Gastrocnemius medialis (tissue), 4 donors: ENCODE results near the gene PHF11. TPM values are rescaled to one million over a fixed set of nuclear protein-coding genes. Genes with fewer than 3 reads are reported as not detected.
A peak's percentile ranks its signal among the peaks of the same experiment; 100 is the strongest.
"Not testable (repeated sequence)": the region's sequence is repeated elsewhere in the genome, so short reads cannot be mapped to it uniquely, and the experiment has no call there.

Experiments used
- ATAC-seq, 2 donors: fragments of 150-250 bp; one replicate each; pipeline ENCODE4 v1.9.1; 2016
- DNase-seq, 2 donors: peaks; one replicate each; pipeline ENCODE4 v3.0.0-alpha.2; 2019
- H3K27ac ChIP-seq, 4 donors: fragments of 200-600 bp; sonication (generic); 1 replicate in 1 of 4; 2 replicates in 3 of 4; pipeline ENCODE4 v1.5.1; 2016 to 2018; ENCODE audit warnings: mild to moderate bottlenecking in 2 of 4, moderate library complexity in 1 of 4
- H3K27me3 ChIP-seq, 3 donors: fragments of 200-600 bp; sonication (generic) in 2 of 3; 1 replicate in 1 of 3; 2 replicates in 2 of 3; pipeline versions ENCODE4 v1.5.1 to v1.6.0; 2016 to 2019; ENCODE audit warnings: mild to moderate bottlenecking in 1 of 3, moderate library complexity in 1 of 3
- H3K36me3 ChIP-seq, 2 donors: fragments of 200-600 bp; sonication (generic) in 1 of 2; one replicate each; pipeline ENCODE4 v1.5.1; 2017 to 2018
- H3K4me1 ChIP-seq, 2 donors: fragments of 200-600 bp; sonication (generic) in 1 of 2; one replicate each; pipeline ENCODE4 v1.5.1; 2016 to 2017; ENCODE audit warnings: mild to moderate bottlenecking in 2 of 2
- H3K4me3 ChIP-seq, 4 donors: fragments of 200-600 bp; sonication (generic) in 3 of 4; 1 replicate in 1 of 4; 2 replicates in 3 of 4; pipeline ENCODE4 v1.5.1; 2016 to 2019; ENCODE audit warnings: mild to moderate bottlenecking in 2 of 4
- H3K9me3 ChIP-seq, 3 donors: fragments of 200-600 bp; sonication (generic) in 2 of 3; 1 replicate in 1 of 3; 2 replicates in 2 of 3; pipeline ENCODE4 v1.5.1; 2016 to 2019
- POLR2A ChIP-seq, 2 donors: fragments of 450-650 bp; IDR thresholded peaks; one replicate each; pipeline ENCODE4 v1.6.1; 2017; ENCODE audit warnings: antibody characterized with exemption in 2 of 2, mild to moderate bottlenecking in 2 of 2, moderate library complexity in 2 of 2
- in situ Hi-C, 4 donors: fragments of 200-750 bp; cut with MboI; loops; one replicate each; pipeline versions ENCODE4 v1.15.0 to v1.8.0; 2017; ENCODE audit warnings: low sequenced_read_pairs in 4 of 4
- intact Hi-C: fragments of 100-400 bp; cut with DNase I; formaldehyde crosslinking; loops from one replicate; pipeline ENCODE4 v1.15.1; 2023; ENCODE audit warnings: low total_unique reads
- total RNA-seq, 4 donors: library from RNA; depleted of rRNA; stranded (reverse); fragments of >200 nt; gene quantifications; one replicate each; pipeline versions ENCODE4 v1.1.0 to v1.2.3, GENCODE V29; 2016
- TF ChIP-seq, protein P1 (sequence below), 5 experiments: fragments of 450-650 bp in 3 of 5; fragments of 200-600 bp in 2 of 5; sonication (generic) in 2 of 5; IDR thresholded peaks in 4 of 5; conservative IDR thresholded peaks in 1 of 5; 1 replicate in 4 of 5; 2 replicates in 1 of 5; pipeline ENCODE4 v1.5.1; 2016 to 2019; ENCODE audit warnings: antibody characterized with exemption in 5 of 5, mild to moderate bottlenecking in 3 of 5, moderate library complexity in 3 of 5

The PHF11 gene
- total RNA-seq, 4 donors from 2014 or later: 6.5 to 17.7 (median 13.8) TPM

DNA sequence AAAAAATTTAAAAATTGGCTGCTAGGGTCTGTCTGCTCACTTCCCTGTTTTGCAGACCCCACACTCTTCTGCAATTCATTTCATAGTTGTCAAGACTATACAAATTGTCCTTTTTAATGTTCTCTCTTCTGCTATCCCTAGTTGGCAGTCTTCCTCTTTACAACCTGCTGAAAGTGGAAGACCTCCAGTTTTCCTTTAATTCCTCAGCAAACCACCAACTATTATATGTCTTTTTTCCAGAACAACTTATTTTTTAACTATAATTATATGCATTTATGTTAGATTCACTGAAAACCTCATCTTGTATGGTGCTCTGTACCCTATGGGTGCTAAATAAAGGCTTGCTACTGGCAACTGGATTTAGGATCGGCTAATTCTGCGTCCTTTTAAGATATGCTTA, 1.1 kb upstream of the PHF11 start:
- no peak for ATAC-seq
- peak overlapping the region; percentile 87 to 96 (median 88) for H3K27ac ChIP-seq
- no peaks in the 10 kb centered on the region for H3K27me3 ChIP-seq
- no peaks in the 10 kb centered on the region for H3K4me1 ChIP-seq
- intact Hi-C loops: loop anchor here (2.0 to 10.0 kb wide), 4 partner anchors 50 to 400 kb away; partner anchors contain the start of genes CAB39L and SETDB2
- in situ Hi-C loops: no loop called here
- TF ChIP-seq POLR2A (IDR thresholded peaks at IDR 0.05): no peak
- no peaks in the 10 kb centered on the region for H3K36me3 ChIP-seq
- no peaks in the 10 kb centered on the region for H3K9me3 ChIP-seq
- peak overlapping the region; percentile 65 to 85 (median 82) for H3K4me3 ChIP-seq
- no peak for DNase-seq

DNA sequence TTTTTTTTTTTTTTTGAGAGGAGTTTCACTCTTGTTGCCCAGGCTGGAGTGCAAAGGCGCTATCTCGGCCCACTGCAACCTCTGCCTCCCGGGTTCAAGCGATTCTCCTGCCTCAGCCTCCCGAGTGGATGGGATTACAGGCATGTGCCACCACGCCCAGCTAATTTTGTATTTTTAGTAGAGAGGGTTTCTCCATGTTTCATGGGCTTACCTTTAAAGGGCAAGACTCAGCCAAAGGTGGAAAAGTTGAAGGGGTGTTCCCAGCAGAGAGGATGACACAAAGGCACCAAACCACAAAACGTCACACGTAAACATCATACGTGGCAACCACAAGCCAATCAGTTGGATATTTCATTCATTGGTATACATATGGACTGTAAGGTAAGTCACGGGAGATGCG, 1.1 kb downstream of the PHF11 start:
- in situ Hi-C loops, H3K4me1 ChIP-seq, DNase-seq, H3K9me3 ChIP-seq, H3K36me3 ChIP-seq, H3K4me3 ChIP-seq, H3K27me3 ChIP-seq, ATAC-seq: not testable (repeated sequence)
- peak overlapping the region; percentile 87 to 96 (median 88) for H3K27ac ChIP-seq
- intact Hi-C loops: loop anchor here (2.0 to 10.0 kb wide), 4 partner anchors 88 to 402 kb away; partner anchors contain the start of gene RCBTB1

DNA sequence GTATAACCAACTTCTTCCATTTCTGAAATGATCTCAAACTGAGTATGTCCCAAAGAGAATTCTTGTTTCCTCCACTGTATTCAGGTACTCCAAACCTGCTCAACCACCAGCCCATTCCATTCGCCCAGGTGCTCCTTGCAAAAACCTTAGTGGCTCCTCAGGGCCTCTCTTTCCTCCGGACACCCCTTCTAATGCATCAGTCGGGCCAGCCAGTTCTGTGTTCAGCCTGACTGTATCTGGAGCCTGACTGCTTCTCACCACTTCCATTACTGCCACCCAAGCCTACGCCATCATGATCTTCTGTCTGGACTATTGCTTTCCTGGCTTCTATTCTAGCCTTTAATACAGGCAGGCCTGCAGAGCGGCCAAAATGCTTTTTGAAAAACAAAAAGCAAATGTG, 1.5 kb downstream of the PHF11 start:
- Histone ChIP-seq H3K27me3 (no peaks in the 10 kb centered on the region), H3K4me3 (no peak overlapping the region), H3K36me3 (no peaks in the 10 kb centered on the region), H3K9me3 (no peaks in the 10 kb centered on the region), H3K4me1 (no peaks in the 10 kb centered on the region), H3K27ac (peak overlapping the region in 3 of 4 donors; percentile 88 to 96 (median 89))
- ATAC-seq: no peak
- no peak for DNase-seq
- TF ChIP-seq, protein P1, sequence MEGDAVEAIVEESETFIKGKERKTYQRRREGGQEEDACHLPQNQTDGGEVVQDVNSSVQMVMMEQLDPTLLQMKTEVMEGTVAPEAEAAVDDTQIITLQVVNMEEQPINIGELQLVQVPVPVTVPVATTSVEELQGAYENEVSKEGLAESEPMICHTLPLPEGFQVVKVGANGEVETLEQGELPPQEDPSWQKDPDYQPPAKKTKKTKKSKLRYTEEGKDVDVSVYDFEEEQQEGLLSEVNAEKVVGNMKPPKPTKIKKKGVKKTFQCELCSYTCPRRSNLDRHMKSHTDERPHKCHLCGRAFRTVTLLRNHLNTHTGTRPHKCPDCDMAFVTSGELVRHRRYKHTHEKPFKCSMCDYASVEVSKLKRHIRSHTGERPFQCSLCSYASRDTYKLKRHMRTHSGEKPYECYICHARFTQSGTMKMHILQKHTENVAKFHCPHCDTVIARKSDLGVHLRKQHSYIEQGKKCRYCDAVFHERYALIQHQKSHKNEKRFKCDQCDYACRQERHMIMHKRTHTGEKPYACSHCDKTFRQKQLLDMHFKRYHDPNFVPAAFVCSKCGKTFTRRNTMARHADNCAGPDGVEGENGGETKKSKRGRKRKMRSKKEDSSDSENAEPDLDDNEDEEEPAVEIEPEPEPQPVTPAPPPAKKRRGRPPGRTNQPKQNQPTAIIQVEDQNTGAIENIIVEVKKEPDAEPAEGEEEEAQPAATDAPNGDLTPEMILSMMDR (IDR thresholded peaks at IDR 0.05 in 4 of 5, conservative IDR thresholded peaks at IDR 0.05 in 1 of 5): no peak
- no peak for TF ChIP-seq POLR2A (IDR thresholded peaks at IDR 0.05)
- in situ Hi-C loops: no loop called here
- intact Hi-C loops: loop anchor here (2.0 to 10.0 kb wide), 4 partner anchors 88 to 402 kb away; partner anchors contain the start of gene RCBTB1

DNA sequence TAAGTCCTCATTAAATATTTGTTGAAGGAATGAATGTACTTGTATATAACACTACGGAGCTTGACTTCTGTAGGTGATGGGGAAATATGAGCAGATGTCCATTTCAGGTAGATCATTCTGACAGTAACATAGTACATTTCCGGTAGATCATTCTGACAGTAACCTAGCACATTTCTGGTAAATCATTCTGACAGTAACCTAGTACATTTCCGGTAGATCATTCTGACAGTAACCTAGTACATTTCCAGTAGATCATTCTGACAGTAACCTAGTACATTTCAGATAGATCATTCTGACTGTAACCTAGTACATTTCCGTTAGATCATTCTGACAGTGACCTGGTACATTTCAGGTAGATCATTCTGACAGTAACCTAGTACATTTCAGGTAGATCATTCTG, 2.5 kb downstream of the PHF11 start:
- Histone ChIP-seq H3K36me3 (no peaks in the 10 kb centered on the region), H3K27me3 (no peaks in the 10 kb centered on the region), H3K4me1 (no peaks in the 10 kb centered on the region), H3K9me3 (no peaks in the 10 kb centered on the region), H3K4me3 (no peak overlapping the region), H3K27ac (peak overlapping the region in 1 of 4 donors; percentile 89)
- DNase-seq (no peak), ATAC-seq (no peak)
- TF ChIP-seq POLR2A (IDR thresholded peaks at IDR 0.05): no peak
- TF ChIP-seq, protein P1 (IDR thresholded peaks at IDR 0.05 in 4 of 5, conservative IDR thresholded peaks at IDR 0.05 in 1 of 5): no peak
- in situ Hi-C loops (no loop called here), intact Hi-C loops (loop anchor here (5.0 to 10.0 kb wide), 3 partner anchors 109 to 403 kb away; no protein-coding TSS in a partner anchor)

DNA sequence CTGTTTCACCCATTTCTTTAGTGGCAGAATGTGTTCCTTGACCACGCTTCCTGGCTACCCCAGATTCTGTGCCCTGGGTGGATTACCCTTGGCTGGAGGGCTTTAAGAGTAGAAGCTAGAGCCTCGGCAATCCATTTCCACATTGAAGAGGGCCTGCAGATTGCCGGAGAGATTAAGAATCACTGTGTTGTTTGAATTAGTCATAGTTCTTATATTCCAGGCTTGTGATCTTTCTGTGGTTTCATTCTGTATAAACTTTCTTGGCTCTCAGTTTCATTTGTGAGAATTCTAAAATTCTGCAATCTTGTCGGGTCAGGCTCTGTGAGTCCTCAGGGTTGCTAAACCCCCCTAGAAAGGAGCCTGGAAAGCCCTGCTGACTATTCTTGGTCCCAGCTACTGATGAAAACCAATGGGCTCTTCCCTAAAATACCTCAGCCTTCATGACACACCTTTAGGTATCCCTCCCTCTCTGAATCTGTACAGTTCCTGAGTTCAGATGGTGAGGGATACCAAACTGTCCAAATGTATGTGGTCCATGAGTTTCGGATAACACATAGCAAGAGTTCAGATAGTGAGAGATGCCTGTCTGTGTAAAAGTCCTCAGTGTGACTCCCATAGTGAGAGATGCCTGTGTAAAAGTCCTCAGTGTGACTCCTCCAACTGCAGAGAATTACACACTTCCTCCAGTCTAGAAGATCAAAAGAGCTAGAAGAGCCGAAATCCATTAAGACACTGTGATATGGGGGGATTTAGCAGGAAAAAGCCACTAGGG, 4.3 kb downstream of the PHF11 start:
- no peaks in the 10 kb centered on the region for H3K27me3 ChIP-seq
- no peak overlapping the region for H3K27ac ChIP-seq

More for the DNA sequence above, 4.3 kb downstream of the PHF11 start:
- H3K4me3 ChIP-seq: no peak overlapping the region
- TF ChIP-seq POLR2A (IDR thresholded peaks at IDR 0.05): no peak
- TF ChIP-seq, protein P1 (IDR thresholded peaks at IDR 0.05 in 4 of 5, conservative IDR thresholded peaks at IDR 0.05 in 1 of 5): no peak
- no peak for ATAC-seq
- H3K4me1 ChIP-seq: no peaks in the 10 kb centered on the region
- intact Hi-C loops (loop anchor here (5.0 to 10.0 kb wide), 3 partner anchors 107 to 405 kb away; no protein-coding TSS in a partner anchor), in situ Hi-C loops (no loop called here)
- no peak for DNase-seq
- no peaks in the 10 kb centered on the region for H3K9me3 ChIP-seq
- H3K36me3 ChIP-seq: no peaks in the 10 kb centered on the region
